Dermis microvascular lymphatic vessel endothelial cell (primary cell): ENCODE data around the gene ARMS2. TPM values are rescaled to one million over a fixed set of nuclear protein-coding genes. Genes with fewer than 3 reads are reported as not detected.

Source experiments
- DNase-seq, 2 donors: peaks; one replicate each; pipeline versions ENCODE4 v3.0.0 to v3.0.0-alpha.2; 2010; ENCODE audit warnings: low read depth in 2 of 2
- total RNA-seq: library from RNA; depleted of rRNA; stranded (reverse); fragments of >200 nt; gene quantifications from 2 replicates; pipeline ENCODE4 v1.2.1, GENCODE V29; 2014

ARMS2 gene
- total RNA-seq, 1 donor from 2014 or later = not detected

GRCh38 chr10:122450353-122450990 is 4.0 kb upstream of the ARMS2 start:
- peak in 1 of 2 donors; percentile 42 for DNase-seq

GRCh38 chr10:122454071-122454470 is 382 bp upstream of the ARMS2 start:
- no peak for DNase-seq

GRCh38 chr10:122455376-122456079 is 1.1 kb downstream of the ARMS2 start:
- no peak for DNase-seq

- peak in 1 of 2 donors; percentile 34 for DNase-seq
Observed at GRCh38 chr10:122457934-122458333, 3.5 kb downstream of the ARMS2 start.

GRCh38 chr10:122458693-122459092 is 4.2 kb downstream of the ARMS2 start:
- no peak for DNase-seq

GRCh38 chr10:122459561-122460273 is 5.3 kb downstream of the ARMS2 start:
- no peak for DNase-seq

GRCh38 chr10:122460891-122461293 is 6.4 kb downstream of the ARMS2 start:
- peak in 1 of 2 donors; percentile 10 for DNase-seq

GRCh38 chr10:122461367-122461728 is 6.9 kb downstream of the ARMS2 start, which contains the start of gene HTRA1:
Gene HTRA1 (plus strand): TSS chr10:122461553. CDS start chr10:122461653, 100 bp downstream.
- DNase-seq = peak in 1 of 2 donors; percentile 81

GRCh38 chr10:122461729-122462532 is 7.5 kb downstream of the ARMS2 start:
- DNase-seq = peak in 1 of 2 donors; percentile 48

- peak in 1 of 2 donors; percentile 34 for DNase-seq
Observed at GRCh38 chr10:122462533-122463465, 8.3 kb downstream of the ARMS2 start.

- no peak for DNase-seq
Observed at GRCh38 chr10:122463466-122464249, 9.2 kb downstream of the ARMS2 start.

GRCh38 chr10:122464250-122464510 is 9.7 kb downstream of the ARMS2 start:
- no peak for DNase-seq

- DNase-seq = no peak
Observed at GRCh38 chr10:122464586-122464985, 10.1 kb downstream of the ARMS2 start.

- DNase-seq = no peak
Observed at GRCh38 chr10:122465401-122466040, 11.1 kb downstream of the ARMS2 start.

GRCh38 chr10:122466951-122467381 is 12.5 kb downstream of the ARMS2 start:
- DNase-seq = no peak

- DNase-seq = no peak
Observed at GRCh38 chr10:122467701-122468100, 13.2 kb downstream of the ARMS2 start.

- DNase-seq = no peak
Observed at GRCh38 chr10:122468307-122468925, 14.0 kb downstream of the ARMS2 start.

GRCh38 chr10:122468926-122469781 is 14.7 kb downstream of the ARMS2 start:
- DNase-seq = peak in 1 of 2 donors; percentile 81
